Measurements from ENCODE around the gene SBSN.

The SBSN gene

GRCh38 chr19:35531291-35531690 is 3.2 kb upstream of the SBSN start:
- no peak for DNase-seq

GRCh38 chr19:35529241-35530218 is 1.4 kb upstream of the SBSN start:
- DNase-seq, result no peak

- no peak for DNase-seq
Measured at GRCh38 chr19:35525873-35526272, 2.2 kb downstream of the SBSN start.

- no peak for DNase-seq
Measured at GRCh38 chr19:35524181-35524837, 3.8 kb downstream of the SBSN start.

- DNase-seq, result no peak
Measured at GRCh38 chr19:35522745-35523327, 5.3 kb downstream of the SBSN start.

GRCh38 chr19:35521124-35521743 is 6.9 kb downstream of the SBSN start:
- DNase-seq, result no peak

GRCh38 chr19:35519291-35519690 is 8.8 kb downstream of the SBSN start:
- no peak for DNase-seq

GRCh38 chr19:35518313-35518712 is 9.8 kb downstream of the SBSN start:
- DNase-seq, result no peak

GRCh38 chr19:35517342-35517741 is 10.8 kb downstream of the SBSN start:
- no peak for DNase-seq

GRCh38 chr19:35516310-35516709 is 11.8 kb downstream of the SBSN start:
- DNase-seq, result no peak

- no peak for DNase-seq
Measured at GRCh38 chr19:35514282-35514809, 13.8 kb downstream of the SBSN start.

- DNase-seq, result no peak
Measured at GRCh38 chr19:35513628-35514281, 14.4 kb downstream of the SBSN start, which contains the start of gene DMKN. DMKN (minus strand) TSS chr19:35513649; CDS start chr19:35513475, 174 bp downstream.

GRCh38 chr19:35512831-35513627 is 15.1 kb downstream of the SBSN start:
- DNase-seq, result no peak

- no peak for DNase-seq
Measured at GRCh38 chr19:35511337-35511736, 16.8 kb downstream of the SBSN start.

GRCh38 chr19:35510626-35510964 is 17.5 kb downstream of the SBSN start:
- no peak for DNase-seq

- DNase-seq, result peak; percentile 57
Measured at GRCh38 chr19:35509861-35510625, 18.1 kb downstream of the SBSN start.

- DNase-seq, result no peak
Measured at GRCh38 chr19:35509018-35509652, 19.0 kb downstream of the SBSN start.

- DNase-seq, result no peak
Measured at GRCh38 chr19:35508129-35508528, 20.0 kb downstream of the SBSN start.

GRCh38 chr19:35507561-35507960 is 20.6 kb downstream of the SBSN start:
- DNase-seq, result no peak

GRCh38 chr19:35506011-35506410 is 22.1 kb downstream of the SBSN start:
- no peak for DNase-seq

All from activated CD4-positive, alpha-beta T cell treated with anti-CD3 and anti-CD28 coated beads for 1 hour (primary cell).